DND-41 (cell line): ENCODE data around the gene SUN1.

Experiments
- EZH2 ChIP-seq: IDR thresholded peaks from 3 replicates; pipeline ENCODE4 v1.6.1; 2012; ENCODE audit warnings: borderline replicate concordance, low read depth, mild to moderate bottlenecking, moderate library complexity, low read length, inconsistent platforms; ENCODE audit not compliant: severe bottlenecking
- TF ChIP-seq, protein P1 (sequence below): IDR thresholded peaks from 2 replicates; pipeline ENCODE4 v1.5.1; 2012; ENCODE audit warnings: borderline replicate concordance, low read length, moderate library complexity, mild to moderate bottlenecking; ENCODE audit not compliant: poor library complexity, severe bottlenecking; ENCODE audit errors: extremely low read depth

DNA sequence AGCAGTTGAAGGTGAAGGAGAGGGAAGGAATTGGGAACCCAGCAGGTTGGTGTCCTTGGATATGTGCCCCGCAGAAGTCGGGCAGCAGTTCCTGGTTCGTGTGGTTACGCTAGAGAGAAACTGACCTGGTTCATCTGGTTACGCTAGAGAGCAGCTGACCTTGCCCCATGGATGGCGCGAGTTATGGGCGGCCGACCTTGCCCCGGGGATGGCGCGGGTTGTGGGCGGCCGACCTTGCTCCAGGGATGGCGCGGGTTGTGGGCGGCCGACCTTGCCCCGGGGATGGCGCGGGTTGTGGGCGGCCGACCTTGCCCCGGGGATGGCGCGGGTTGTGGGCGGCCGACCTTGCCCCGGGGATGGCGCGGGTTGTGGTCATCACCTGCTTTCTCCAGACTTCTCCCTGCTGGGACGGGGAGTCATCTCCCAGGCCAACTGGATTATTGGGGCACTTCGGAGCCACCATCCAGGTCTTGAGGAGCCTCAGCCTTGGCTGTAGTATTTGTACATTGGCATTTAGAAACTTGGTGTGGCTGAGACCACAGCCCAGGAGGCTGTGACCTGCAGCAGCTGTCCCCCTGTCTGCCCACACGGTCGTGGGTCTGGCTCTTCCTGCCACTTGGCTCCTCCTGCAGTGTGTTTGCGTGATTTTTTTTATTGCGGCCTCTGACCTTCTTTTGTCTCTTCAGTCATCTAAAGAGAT lies 50.2 kb downstream of the SUN1 start:
- no peak for TF ChIP-seq EZH2
- TF ChIP-seq, protein P1, sequence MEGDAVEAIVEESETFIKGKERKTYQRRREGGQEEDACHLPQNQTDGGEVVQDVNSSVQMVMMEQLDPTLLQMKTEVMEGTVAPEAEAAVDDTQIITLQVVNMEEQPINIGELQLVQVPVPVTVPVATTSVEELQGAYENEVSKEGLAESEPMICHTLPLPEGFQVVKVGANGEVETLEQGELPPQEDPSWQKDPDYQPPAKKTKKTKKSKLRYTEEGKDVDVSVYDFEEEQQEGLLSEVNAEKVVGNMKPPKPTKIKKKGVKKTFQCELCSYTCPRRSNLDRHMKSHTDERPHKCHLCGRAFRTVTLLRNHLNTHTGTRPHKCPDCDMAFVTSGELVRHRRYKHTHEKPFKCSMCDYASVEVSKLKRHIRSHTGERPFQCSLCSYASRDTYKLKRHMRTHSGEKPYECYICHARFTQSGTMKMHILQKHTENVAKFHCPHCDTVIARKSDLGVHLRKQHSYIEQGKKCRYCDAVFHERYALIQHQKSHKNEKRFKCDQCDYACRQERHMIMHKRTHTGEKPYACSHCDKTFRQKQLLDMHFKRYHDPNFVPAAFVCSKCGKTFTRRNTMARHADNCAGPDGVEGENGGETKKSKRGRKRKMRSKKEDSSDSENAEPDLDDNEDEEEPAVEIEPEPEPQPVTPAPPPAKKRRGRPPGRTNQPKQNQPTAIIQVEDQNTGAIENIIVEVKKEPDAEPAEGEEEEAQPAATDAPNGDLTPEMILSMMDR: no peak
